Left renal pelvis (tissue), 4 donors: ENCODE results near the gene OMD. TPM values are rescaled to one million over a fixed set of nuclear protein-coding genes. Genes with fewer than 3 reads are reported as not detected.
"Not testable (repeated sequence)": the region's sequence is repeated elsewhere in the genome, so short reads cannot be mapped to it uniquely, and the experiment has no call there.

ENCODE experiments used
- DNase-seq, 4 donors: peaks; one replicate each; pipeline ENCODE4 v3.0.0-alpha.2; 2013; ENCODE audit warnings: low read depth in 4 of 4, low spot score in 3 of 4
- polyA plus RNA-seq, 4 donors: library from polyadenylated mRNA; unstranded; fragments of 120-200 nt; gene quantifications; one replicate each; pipeline ENCODE4 v1.2.1, GENCODE V29; 2013; ENCODE audit not compliant: insufficient read length in 4 of 4

The OMD gene
- polyA plus RNA-seq, 4 donors, result 0.66 to 86.5 (median 6.9) TPM

DNA sequence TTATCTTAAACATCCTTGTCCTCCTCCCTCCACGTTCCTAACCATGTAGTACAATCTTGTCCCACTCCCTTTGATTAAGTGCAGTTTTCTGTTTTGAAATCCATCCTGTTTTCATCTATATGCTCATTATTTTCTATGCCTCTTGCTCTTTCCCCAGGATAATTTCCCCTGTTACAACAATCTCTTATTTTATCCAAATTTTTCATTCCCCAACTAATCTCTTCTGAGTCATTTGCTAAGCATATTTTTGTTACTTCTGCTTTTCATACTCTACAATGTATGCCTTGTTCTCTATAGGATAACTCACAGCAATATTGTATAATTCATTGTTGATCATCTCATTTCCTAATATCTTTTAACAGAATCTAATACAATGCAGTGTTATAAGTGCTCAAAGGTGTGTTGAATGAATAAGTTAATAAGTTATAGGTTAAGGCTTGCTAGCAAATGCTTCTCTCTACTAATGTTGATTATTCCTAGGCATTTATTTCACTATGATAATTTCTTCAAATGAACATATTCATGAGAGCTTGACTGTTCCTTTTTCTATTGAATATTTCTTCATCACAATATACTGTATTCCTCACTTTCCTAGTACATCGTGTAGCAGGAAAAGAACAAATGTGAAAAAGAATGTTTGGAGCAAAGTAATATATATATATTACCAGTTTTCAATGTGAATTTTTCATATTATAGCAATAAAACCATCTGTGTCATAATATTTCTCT is 1.5 kb downstream of the OMD start:
- DNase-seq, result no peak

DNA sequence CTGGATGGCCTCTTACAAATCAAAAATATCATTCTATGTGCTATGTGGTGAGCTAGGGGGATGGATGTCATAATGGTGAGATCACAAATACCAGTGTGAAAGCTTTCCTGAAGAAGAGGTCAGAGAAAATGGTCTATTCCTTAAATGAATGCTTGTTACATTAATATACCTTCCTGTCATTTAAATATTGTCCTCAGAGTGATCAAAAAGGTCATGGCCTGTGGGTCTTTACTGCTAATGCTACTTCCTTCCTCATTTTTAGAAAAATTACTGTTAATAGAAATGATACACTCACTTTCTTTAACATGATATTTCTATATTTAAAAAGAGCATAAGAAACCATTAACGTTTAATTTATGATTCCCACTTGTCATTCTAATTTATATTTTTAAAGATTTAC is 9.7 kb downstream of the OMD start:
- DNase-seq, result no peak

DNA sequence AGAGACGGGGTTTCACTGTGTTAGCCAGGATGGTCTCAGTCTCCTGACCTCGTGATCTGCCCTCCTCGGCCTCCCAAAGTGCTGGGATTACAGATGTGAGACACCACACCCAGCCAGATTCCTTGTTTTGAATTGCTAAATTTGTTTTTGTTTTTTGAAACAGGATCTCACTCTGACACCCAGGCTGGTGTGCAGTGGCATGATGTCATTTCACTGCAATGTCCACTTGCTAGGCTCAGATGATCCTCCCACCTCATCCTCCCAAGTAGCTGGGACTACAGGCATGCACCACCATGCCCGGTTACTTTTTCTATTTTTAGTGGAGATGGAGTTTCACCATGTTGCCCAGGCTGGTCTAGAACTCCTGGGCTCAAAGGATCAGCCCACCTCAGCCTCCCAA is 13.1 kb downstream of the OMD start:
- not testable (repeated sequence) for DNase-seq

DNA sequence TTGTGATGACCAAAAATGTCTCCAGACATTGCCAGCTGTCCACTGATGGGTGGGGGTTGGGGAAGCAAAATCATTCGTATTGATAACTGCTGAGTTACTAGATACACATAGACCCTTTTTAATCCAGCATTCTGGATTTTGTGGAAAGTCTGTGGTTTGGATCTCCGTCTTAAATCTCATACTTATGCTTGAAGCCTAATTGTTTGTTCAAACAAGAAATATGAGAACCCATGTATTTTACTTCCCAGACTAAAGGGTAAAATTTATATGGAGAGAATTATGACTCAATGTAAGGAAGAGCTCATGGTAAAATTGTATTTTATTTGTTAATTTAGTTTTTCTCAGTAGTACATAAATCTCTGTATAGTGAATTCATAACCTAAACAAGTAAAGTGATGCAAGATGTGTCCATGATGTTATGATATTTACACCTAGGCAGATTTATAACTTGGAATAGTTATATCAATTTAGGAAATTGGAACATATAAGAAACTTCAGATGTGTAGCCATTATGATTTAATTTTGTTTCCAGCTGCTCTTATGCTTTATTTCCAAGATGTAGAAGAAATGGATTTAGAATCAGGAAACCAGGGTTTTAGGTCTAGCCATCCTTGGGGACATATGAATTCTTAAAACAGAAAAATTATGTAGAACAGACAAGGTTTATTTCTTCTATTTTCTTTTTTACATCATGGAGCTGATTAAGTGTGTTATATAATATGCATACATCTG is 15.4 kb downstream of the OMD start:
- DNase-seq, result no peak

DNA sequence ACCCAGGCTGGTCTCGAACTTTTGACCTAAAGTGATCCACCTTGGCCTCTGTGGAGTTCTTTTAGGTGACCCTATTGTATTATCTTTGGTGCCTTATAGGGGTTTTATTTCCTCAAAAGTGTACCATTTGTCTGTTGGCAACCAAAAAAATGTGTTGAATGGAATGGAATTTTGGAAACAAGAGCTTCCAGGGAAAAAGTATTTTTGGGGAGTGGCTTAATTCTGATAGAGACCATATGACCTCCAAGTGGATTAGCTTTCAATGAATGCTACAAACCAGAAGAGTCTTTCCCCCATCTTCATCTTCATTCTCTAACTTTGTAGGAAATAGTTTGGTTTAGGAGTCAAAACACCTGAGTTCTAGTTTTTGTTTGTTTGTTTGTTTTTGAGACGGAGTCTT is 16.5 kb downstream of the OMD start:
- DNase-seq, result no peak

DNA sequence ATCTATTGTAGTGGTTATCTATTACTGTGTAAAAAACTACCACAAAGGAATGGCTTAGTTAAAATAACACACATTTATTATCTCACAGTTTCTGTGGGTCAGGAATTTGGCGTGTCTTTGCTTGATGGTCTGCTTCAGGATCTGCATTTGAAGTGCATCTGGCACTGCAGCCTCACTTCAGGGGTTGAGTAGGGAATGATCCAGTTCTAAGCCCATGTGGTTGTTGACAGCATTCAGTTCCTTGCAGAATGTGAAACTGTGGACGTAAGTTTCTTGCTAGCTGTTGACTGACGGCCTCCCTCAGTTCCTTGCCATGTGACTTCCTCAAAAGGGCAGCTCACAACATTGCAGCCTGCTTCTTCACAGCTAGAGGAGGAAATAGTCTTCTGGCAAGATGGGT is 17.8 kb downstream of the OMD start:
- DNase-seq, result no peak

DNA sequence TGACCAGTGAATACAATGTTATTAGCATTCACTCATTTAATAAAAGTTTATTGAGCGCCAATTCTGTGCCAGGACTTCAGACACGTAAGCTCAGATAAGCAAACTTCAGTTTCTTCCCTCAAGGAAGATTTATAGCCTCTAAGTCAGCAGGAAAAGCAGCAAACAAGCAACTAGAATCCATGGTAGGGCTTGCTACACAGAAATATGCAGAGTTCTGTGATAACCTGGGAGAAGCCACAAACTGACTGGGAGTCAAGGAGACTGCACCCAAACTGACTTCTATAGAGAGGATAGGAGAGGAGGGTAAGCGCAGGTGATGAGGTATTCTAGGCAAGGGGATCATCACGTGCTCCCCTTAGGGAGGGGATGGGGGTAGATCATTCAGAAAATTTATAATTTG is 18.5 kb downstream of the OMD start:
- DNase-seq, result no peak

DNA sequence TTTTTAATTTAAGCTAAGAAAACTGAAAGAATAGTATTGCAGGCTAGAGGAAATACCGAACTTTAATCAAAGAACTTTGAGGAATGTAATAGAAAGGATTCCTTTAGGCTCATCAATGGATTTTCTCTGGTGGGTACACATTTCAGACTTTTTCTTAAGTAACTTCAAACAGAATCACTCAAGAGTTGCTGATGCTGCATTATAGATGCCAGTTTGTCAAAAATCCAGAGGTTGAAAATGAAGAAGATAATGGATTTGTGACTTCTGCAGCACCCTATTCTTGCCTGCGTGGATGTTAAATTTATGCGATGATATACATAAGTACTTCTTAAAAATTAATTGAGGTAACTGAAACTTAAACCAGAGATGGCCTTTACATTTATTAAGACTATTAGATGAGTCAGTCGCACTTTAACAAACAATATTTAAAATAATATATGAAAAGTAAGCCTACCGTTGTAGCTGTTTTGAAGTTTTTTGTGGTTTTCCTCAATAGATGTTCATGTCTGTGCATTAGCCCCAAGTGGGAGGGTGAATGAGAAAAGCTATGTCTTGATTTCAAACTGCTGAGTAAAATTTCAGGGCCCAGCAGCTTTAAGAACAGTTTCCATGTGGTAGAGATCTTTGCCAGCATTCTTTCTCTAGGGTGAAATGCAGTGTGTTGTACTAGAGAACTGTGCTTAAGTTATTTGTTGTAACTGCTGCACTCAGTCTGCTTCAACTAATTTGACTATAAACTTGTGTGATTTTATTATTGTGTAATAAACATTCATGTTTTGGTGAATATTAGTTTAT is 20.0 kb downstream of the OMD start, which contains the start of gene OGN:
TSS of gene OGN (minus strand) at position 537 of the 795 bp plus-strand sequence. CDS start 1,171 bp downstream, outside the sequence.
- no peak for DNase-seq

DNA sequence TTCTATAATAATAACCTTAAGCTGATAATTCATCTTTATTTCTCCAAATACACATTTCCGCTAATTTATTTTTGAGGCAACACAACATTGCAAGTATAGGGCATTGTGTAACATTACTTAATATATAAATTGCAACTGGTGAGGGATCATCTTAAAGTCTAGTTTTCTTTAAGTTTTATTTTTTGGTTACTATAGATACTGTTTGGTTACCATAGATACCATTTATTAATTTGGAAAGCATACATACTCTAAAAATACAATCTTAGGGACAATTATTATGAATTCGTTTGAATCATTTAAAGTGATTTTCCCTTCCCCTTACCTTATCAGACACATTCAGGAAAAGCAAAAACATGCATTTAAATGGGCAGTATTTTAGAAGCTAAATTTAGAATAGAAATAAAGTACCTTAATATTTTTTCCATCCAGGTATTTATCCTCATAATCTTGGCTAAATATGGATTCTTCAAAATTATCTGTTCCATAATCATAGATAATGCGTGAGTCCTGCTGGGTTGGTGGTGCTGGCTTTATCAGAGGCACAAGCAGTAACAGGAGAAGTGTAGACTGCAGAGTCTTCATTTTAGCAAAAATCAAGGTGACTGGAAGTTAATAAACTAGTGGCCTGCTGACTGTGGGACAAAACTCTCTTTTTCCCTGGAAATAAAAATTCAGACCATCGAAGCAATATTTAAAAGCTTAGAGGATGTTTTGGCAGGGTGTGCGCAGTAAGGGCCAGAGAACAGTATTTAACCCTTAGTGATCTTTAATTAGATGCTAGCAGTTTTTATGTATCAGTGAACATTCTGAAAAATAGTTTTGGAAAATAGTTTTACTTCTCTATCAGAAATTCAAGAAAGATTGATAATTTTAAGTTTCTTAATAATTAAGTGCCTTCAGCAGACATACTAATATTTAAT is 21.2 kb downstream of the OMD start:
- no peak for DNase-seq

DNA sequence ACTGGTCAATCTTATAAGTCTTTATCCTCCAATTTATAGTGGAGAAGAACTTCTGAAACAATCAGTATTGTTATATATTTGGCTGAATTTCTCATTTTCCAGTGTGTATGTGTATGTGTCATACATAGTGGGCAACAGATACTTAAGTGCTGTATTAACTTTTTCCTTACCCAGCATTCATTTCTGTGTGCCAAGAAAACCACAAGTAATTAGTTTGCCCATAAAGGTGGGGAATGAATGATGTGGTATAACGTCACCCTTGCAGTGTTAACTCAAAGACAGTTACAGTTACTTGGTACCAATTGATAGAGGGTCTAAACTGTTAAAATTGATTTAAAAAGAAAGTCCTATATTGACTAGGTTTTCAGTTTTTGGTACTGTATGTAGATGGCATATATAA is 21.9 kb downstream of the OMD start:
- no peak for DNase-seq

DNA sequence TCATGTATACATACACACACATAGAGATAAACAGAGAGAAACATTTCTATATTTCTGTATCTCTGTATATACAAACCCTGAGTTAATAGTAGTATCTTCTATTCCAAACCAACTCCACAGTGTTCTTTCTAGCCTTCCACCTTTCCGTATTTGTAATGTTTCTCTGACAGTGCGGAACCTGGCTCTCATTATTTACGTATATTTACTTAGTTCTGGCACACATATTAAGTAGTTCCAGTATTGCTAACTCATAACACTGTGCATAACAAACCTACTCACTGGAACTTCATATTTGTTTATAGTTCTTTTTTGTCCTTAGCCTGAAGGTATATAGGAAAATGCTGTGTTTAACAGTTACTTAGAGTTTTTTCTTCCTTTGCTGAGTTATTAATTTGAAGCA is 26.4 kb downstream of the OMD start:
- DNase-seq, result no peak

DNA sequence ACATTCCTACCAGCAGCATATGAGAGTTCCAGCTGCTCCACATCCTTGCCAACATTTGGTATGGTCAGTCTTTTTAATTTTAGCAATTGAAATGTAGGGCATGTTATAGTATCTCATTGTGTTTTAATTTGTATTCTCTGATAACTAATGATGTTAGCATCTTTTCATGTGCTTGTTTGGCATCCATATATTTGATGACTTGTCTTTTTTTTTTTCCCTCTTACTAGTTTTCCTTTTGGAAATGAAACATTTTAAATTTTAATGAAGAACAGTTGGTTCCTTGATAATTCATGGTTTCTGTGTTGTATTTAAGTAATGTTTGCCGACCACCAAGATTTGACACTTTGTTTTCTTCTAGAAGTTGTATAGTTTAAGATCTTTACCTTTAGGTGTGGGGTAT is 28.7 kb downstream of the OMD start:
- DNase-seq, result no peak

DNA sequence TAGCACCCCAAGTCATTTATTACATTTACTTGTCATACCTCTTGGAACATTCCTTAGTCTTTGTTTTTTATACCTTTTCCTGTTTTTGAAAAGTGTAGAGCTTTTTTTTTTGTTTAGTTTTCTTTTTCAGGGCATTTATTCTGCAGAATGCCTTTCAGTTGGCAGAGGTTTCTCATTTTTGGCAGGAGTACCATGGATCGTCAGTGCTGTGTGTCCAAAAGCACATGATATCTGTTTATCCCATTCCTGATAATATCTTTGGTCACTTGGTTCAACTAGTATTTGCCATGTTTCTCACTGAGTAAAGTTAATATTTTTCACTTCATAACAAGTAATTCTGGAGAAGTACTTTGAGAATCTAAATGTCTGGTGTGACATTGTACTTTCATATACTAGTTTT is 30.6 kb downstream of the OMD start:
- DNase-seq, result no peak

DNA sequence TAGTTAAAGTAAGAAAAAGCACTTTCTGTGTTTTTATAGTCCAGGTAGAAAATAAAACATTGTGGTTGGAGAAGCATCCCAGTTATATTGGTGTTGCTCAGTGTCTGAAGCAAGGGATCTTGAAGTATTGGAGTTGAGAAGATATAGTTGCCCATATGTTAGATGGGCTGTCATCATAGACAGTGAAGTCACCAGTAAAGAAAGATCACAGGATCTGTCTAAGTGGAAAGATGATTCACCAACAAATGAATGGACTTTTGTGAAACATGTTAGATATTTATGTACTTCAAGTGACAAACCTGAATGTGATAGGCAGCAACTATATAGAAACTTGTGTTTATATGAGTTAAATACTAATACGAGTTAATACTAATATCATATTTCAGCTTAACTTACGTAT is 31.6 kb downstream of the OMD start:
- DNase-seq, result no peak

DNA sequence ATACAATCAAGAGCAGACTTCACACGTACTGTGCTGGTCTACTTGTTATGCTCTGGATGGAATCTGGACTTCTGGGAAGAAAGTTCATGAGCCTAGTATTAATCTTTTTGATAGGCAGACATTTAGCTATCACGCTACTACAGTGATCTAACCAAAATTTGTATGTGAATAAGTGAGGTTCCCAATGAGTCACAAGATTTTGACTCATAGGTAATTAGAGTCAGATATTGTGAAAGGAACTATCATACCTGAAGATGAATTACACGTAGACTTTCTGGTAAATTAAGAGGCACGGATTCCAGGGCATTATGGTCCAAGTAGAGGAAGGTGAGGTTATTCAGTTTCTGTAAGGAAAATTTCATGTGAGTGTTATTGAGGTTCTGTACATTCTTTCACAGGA is 38.3 kb downstream of the OMD start:
- no peak for DNase-seq

DNA sequence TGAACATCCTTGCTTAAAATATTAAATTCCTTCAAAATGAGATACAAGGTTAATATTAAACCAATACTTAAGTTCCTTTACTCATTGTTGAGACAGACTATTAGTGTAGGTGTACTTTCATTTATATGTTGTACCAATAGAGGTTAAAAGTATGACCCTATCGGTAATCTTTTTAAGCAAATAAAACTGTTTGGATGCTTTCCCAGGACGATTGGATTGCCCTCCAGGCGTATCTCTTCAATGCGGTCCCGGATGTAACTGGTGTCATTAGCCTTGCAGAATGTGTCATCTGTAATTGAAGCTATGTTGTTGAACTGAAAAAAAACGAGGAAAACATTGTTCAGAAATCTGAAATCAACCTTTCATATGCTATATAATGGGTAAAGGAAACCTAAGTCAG is 38.8 kb downstream of the OMD start:
- no peak for DNase-seq

DNA sequence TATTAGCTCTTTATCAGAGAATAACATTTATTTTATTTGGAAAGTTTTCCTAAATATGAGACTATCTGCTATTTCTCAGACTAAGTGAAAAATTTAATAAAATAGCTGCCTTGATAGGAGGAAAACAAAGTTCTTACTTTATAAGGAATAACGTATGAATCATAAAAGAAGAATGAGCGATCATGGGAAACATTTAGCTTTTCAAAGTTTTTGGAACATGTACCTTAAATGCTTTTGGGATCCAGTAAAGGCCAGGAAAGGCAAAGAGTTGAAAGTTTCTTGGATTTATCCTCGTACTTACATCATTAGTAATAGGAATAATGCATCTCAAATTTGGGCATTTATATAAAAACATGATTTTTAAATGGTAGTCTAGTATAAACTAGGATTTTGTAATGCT is 39.3 kb downstream of the OMD start:
- no peak for DNase-seq

DNA sequence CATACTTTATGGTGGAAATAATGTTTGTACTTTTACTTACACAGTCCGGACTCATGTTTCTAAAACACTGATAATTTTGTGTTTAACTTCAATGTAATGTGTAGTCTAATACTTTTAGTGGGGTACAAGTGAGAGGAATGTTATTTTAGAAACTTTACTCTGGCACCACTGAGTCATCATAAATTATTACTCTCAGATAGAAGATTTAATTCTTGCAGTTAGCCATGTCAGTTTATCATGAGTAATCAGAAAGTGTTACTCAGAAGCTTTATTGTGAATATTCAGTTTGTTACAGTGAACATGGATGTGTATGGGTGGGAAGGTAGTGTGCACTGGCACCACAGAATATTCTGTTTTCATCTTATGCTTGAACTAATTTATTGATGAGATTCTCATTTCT is 39.9 kb downstream of the OMD start:
- no peak for DNase-seq

DNA sequence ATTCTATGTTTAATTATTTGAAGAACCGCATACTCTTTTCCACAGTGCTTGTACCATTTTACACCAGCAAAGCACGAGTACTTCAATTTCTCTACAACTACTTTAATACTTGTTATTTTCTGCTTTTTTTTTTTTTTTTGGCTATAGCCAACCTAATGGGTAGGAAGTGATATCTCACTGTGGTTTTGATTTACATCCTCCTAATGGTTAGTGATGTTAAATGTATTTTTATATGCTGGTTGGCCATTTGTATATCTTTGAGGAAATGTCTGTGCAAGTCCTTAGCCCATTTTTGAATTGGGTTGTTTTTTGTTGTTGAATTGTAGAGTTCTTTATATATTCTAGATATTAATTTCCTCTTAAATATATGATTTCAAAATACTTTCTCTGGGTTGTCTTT is 42.5 kb downstream of the OMD start:
- no peak for DNase-seq

DNA sequence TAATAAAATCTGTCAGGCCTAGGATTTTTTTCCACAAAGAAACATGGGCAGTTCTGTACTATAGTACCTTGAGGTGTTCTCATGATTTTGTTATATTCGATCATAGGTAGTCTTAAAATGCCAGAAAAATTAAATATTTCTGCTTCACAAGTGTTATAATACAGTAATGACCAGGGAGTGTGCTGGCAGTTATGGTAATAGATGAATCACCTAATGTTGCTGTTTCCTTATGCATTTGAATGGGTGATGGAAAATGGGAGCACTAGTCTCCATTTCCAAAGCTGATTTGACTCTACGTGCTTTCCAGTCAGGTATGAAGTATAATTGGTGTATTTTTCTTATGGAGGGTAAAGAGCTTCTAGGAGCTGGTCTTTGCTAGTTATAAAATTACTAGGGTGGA is 43.7 kb downstream of the OMD start:
- DNase-seq, result no peak
